H1 (cell line): ENCODE measurements around the gene AQP7. TPM values are rescaled to one million over a fixed set of nuclear protein-coding genes. Genes with fewer than 3 reads are reported as not detected.
"Not testable (repeated sequence)": the region's sequence is repeated elsewhere in the genome, so short reads cannot be mapped to it uniquely, and the experiment has no call there.

Source experiments
- CTCF ChIA-PET: fragments of 300-600 bp; sonication (Branson Sonifier 250); formaldehyde crosslinking; loops from one replicate; lab custom pipeline; 2021; ENCODE audit not compliant: partially characterized antibody; lab: Charles Lee
- POLR2A ChIA-PET: fragments of 300-600 bp; sonication (Branson Sonifier 250); formaldehyde crosslinking; loops from one replicate; lab custom pipeline; 2021; ENCODE audit warnings: inconsistent platforms; ENCODE audit not compliant: partially characterized antibody; lab: Charles Lee
- DNase-seq, 2 experiments: peaks; one replicate each; pipeline versions ENCODE4 v3.0.0 to v3.0.0-alpha.2; 2010 to 2022; ENCODE audit warnings: low spot score in 2 of 2, low read depth in 1 of 2, mixed read lengths in 1 of 2
- FAIRE-seq: peaks from 2 replicates; lab custom pipeline; 2011; peaks lifted over from hg19 to GRCh38; lab: Jason Lieb, UNC
- H2AFZ ChIP-seq: 2 replicates; pipeline ENCODE4 v1.8.1; 2012; ENCODE audit warnings: low read length, inconsistent platforms
- H2AK5ac ChIP-seq: 2 replicates; pipeline ENCODE4 v1.6.1; 2013; ENCODE audit warnings: low read depth, low read length
- H2BK120ac ChIP-seq: replicated peaks from 2 replicates; pipeline ENCODE3; 2013; ENCODE audit warnings: low read depth, low read length, inconsistent platforms
- H2BK12ac ChIP-seq: 2 replicates; pipeline ENCODE4 v1.6.1; 2013; ENCODE audit warnings: low read depth, low read length
- H2BK15ac ChIP-seq: 2 replicates; pipeline ENCODE4 v1.6.1; 2013; ENCODE audit warnings: low read length
- H2BK20ac ChIP-seq: 2 replicates; pipeline ENCODE4 v1.6.1; 2013; ENCODE audit warnings: low read length
- H2BK5ac ChIP-seq: 2 replicates; pipeline ENCODE4 v1.6.1; 2013; ENCODE audit warnings: low read depth, low read length
- H3K14ac ChIP-seq: 2 replicates; pipeline ENCODE4 v1.6.1; 2013; ENCODE audit warnings: inconsistent platforms; ENCODE audit not compliant: insufficient read length
- H3K18ac ChIP-seq: 2 replicates; pipeline ENCODE4 v1.6.1; 2013; ENCODE audit warnings: low read length; ENCODE audit errors: extremely low read depth
- H3K23ac ChIP-seq: 2 replicates; pipeline ENCODE4 v1.6.1; 2013; ENCODE audit warnings: inconsistent platforms; ENCODE audit not compliant: insufficient read length
- H3K23me2 ChIP-seq: 2 replicates; pipeline ENCODE4 v1.6.1; 2013; ENCODE audit warnings: low read depth, low read length
- H3K27ac ChIP-seq: 2 replicates; pipeline ENCODE4 v1.6.1; 2011; ENCODE audit warnings: low read depth, low read length, inconsistent platforms
- H3K27me3 ChIP-seq, 4 experiments: replicated peaks in 1 of 4; 1 replicate in 1 of 4; 2 replicates in 3 of 4; pipeline versions ENCODE4 v1.6.1 to v1.8.1; 2011 to 2013; ENCODE audit warnings: low read length in 3 of 4, mild to moderate bottlenecking in 3 of 4, inconsistent platforms in 2 of 4, mixed read lengths in 2 of 4, moderate library complexity in 1 of 4; ENCODE audit not compliant: control insufficient read depth in 3 of 4, insufficient read depth in 3 of 4; ENCODE audit errors: extremely low read depth in 1 of 4
- H3K36me3 ChIP-seq, 4 experiments: 2 replicates each; pipeline versions ENCODE4 v1.6.1 to v1.8.1; 2011 to 2013; ENCODE audit warnings: mild to moderate bottlenecking in 4 of 4, low read length in 3 of 4, moderate library complexity in 2 of 4, control low read depth in 1 of 4, inconsistent platforms in 1 of 4; ENCODE audit not compliant: insufficient read depth in 4 of 4, control insufficient read depth in 2 of 4
- H3K4ac ChIP-seq: replicated peaks from 2 replicates; pipeline ENCODE3; 2013; ENCODE audit warnings: low read length, low read depth, mixed read lengths, inconsistent platforms; ENCODE audit not compliant: insufficient read length
- H3K4me1 ChIP-seq, 4 experiments: replicated peaks in 1 of 4; 1 replicate in 1 of 4; 2 replicates in 3 of 4; pipeline versions ENCODE4 v1.6.1 to v1.8.1; 2011 to 2013; ENCODE audit warnings: low read length in 3 of 4, inconsistent platforms in 2 of 4, mixed read lengths in 1 of 4; ENCODE audit not compliant: insufficient read depth in 4 of 4, control insufficient read depth in 3 of 4
- H3K4me2 ChIP-seq, 2 experiments: 2 replicates each; pipeline versions ENCODE4 v1.6.1 to v1.8.1; 2011 to 2013; ENCODE audit warnings: low read depth in 2 of 2, low read length in 2 of 2, control low read depth in 1 of 2, inconsistent platforms in 1 of 2, mild to moderate bottlenecking in 1 of 2; ENCODE audit not compliant: insufficient read depth in 1 of 2
- H3K4me3 ChIP-seq, 4 experiments: fragments of 200-600, 300-600 bp in 1 of 4; sonication (generic), shearing (Covaris generic), sonication (Bioruptor Twin) in 1 of 4; 2 replicates each; pipeline versions ENCODE4 v1.5.1 to v1.8.1; 2011 to 2016; ENCODE audit warnings: low read length in 4 of 4, low read depth in 3 of 4, control low read depth in 2 of 4, inconsistent platforms in 2 of 4, mild to moderate bottlenecking in 2 of 4, mixed read lengths in 1 of 4, moderate library complexity in 1 of 4; ENCODE audit not compliant: insufficient read depth in 2 of 4; ENCODE audit errors: extremely low read depth in 1 of 4
- H3K56ac ChIP-seq: replicated peaks from 2 replicates; pipeline ENCODE3; 2013; ENCODE audit warnings: low read depth, mild to moderate bottlenecking, mixed read lengths, low read length, inconsistent platforms; ENCODE audit not compliant: insufficient read length
- H3K79me1 ChIP-seq: 2 replicates; pipeline ENCODE4 v1.6.1; 2013; ENCODE audit warnings: low read depth, low read length, control low read depth
- H3K79me2 ChIP-seq, 2 experiments: 2 replicates each; pipeline versions ENCODE4 v1.6.1 to v1.8.1; 2012 to 2013; ENCODE audit warnings: low read length in 2 of 2, mild to moderate bottlenecking in 2 of 2, inconsistent platforms in 1 of 2; ENCODE audit not compliant: insufficient read depth in 2 of 2, control insufficient read depth in 1 of 2
- H3K9ac ChIP-seq, 4 experiments: replicated peaks in 1 of 4; 1 replicate in 1 of 4; 2 replicates in 3 of 4; pipeline versions ENCODE4 v1.6.1 to v1.8.1; 2011 to 2013; ENCODE audit warnings: low read depth in 3 of 4, low read length in 3 of 4, control low read depth in 2 of 4, mild to moderate bottlenecking in 2 of 4, moderate library complexity in 2 of 4, inconsistent platforms in 1 of 4; ENCODE audit errors: extremely low read depth in 1 of 4
- H3K9me3 ChIP-seq, 2 experiments: 2 replicates each; pipeline versions ENCODE4 v1.6.1 to v1.8.1; 2012 to 2013; ENCODE audit warnings: mild to moderate bottlenecking in 2 of 2, moderate library complexity in 2 of 2, control low read depth in 1 of 2, inconsistent platforms in 1 of 2, low read depth in 1 of 2, low read length in 1 of 2, mixed read lengths in 1 of 2; ENCODE audit not compliant: insufficient read depth in 2 of 2
- H4K20me1 ChIP-seq, 2 experiments: replicated peaks in 1 of 2; 2 replicates each; pipeline versions ENCODE3 to v1.8.1; 2011 to 2013; ENCODE audit warnings: inconsistent platforms in 2 of 2, low read length in 2 of 2, mild to moderate bottlenecking in 1 of 2; ENCODE audit not compliant: insufficient read depth in 2 of 2, control insufficient read depth in 1 of 2
- H4K5ac ChIP-seq: 2 replicates; pipeline ENCODE4 v1.6.1; 2013; ENCODE audit warnings: low read length, low read depth, mixed read lengths, inconsistent platforms; ENCODE audit not compliant: insufficient read length
- H4K8ac ChIP-seq: 2 replicates; pipeline ENCODE4 v1.8.0; 2013; ENCODE audit warnings: mild to moderate bottlenecking, moderate library complexity, low read length, inconsistent platforms; ENCODE audit not compliant: insufficient read depth; ENCODE audit errors: extremely low read depth
- H4K91ac ChIP-seq: replicated peaks from 2 replicates; pipeline ENCODE3; 2013; ENCODE audit warnings: low read length, mixed read lengths, inconsistent platforms; ENCODE audit not compliant: insufficient read length
- whole genome bisulfite sequencing, 2 experiments: shearing (Covaris generic) in 1 of 2; methylation state at CpG; one replicate each; pipeline versions ENCODE4 v1.1.6 to v1.1.7; 2013 to 2015; ENCODE audit warnings: low lambda C conversion rate in 2 of 2, mixed read lengths in 2 of 2, inconsistent platforms in 1 of 2, low coverage in 1 of 2, missing lambda C conversion rate in 1 of 2; ENCODE audit not compliant: insufficient replicate concordance in 2 of 2, insufficient coverage in 1 of 2, insufficient read length in 1 of 2; ENCODE audit errors: extremely low coverage in 1 of 2, missing lambda C conversion rate in 1 of 2; 5-methylcytosine and 5-hydroxymethylcytosine counted together
- polyA plus RNA-seq, 7 experiments: library from polyadenylated mRNA; depleted of rRNA in 3 of 7; stranded (reverse) in 5 of 7; unstranded in 2 of 7; fragments of >200 nt in 5 of 7; fragments of 200-250 nt in 2 of 7; gene quantifications; 1 replicate in 5 of 7; 2 replicates in 1 of 7; 4 replicates in 1 of 7; pipeline versions ENCODE4 v1.2.1 to v1.2.3, GENCODE V29; 2011 to 2013; ENCODE audit warnings: missing spikeins in 2 of 7, mixed read lengths in 2 of 7
- total RNA-seq: library from RNA; stranded (reverse); fragmentation: NEBNext Ultra II Directional; extraction: Animal tissue kit (Norgen Biotek cat#: 25700); gene quantifications from 2 replicates; pipeline ENCODE4 v1.2.1, GENCODE V29; 2021

The AQP7 gene
- total and polyA plus RNA-seq, 2 of the 8 experiments (the other 6 are each of a cell fraction or from before 2014, with no cell fraction given), result not detected

- not testable (repeated sequence) for H2AK5ac ChIP-seq, H3K27me3 ChIP-seq, H3K56ac ChIP-seq, H3K18ac ChIP-seq, H3K9ac ChIP-seq, H2BK120ac ChIP-seq, H3K36me3 ChIP-seq, H2BK5ac ChIP-seq, H3K27ac ChIP-seq, FAIRE-seq, H2BK12ac ChIP-seq, H2AFZ ChIP-seq, H3K79me1 ChIP-seq, H3K9me3 ChIP-seq, H4K91ac ChIP-seq, H3K23ac ChIP-seq, H3K79me2 ChIP-seq, H3K4me3 ChIP-seq, H2BK20ac ChIP-seq, DNase-seq, H2BK15ac ChIP-seq, H4K20me1 ChIP-seq, H3K4me2 ChIP-seq, H3K4ac ChIP-seq, H3K4me1 ChIP-seq, H4K8ac ChIP-seq, H4K5ac ChIP-seq, H3K14ac ChIP-seq, H3K23me2 ChIP-seq
- ChIA-PET CTCF (interaction anchor here (1.4 to 5.9 kb wide), 3 partner anchors 20 to 69 kb away, joined by 3 to 52 read pairs (median 4); partner anchors contain the start of gene AQP3), POLR2A (interaction anchor here (0.7 kb wide), 1 partner anchor 9 kb away, joined by 3 read pairs; no protein-coding TSS in a partner anchor)
- 85% methylated on average over 11 of the region's 11 CpGs; no CpG with 5 or more reads in 1 of the 2 experiments for WGBS, 2 experiments
Measured at GRCh38 chr9:33383396-33383795, 19.0 kb downstream of the AQP7 start.
